Measurements from ENCODE around the gene LIMK2. TPM values are rescaled to one million over a fixed set of nuclear protein-coding genes. Genes with fewer than 3 reads are reported as not detected.
"Not testable (repeated sequence)": the region's sequence is repeated elsewhere in the genome, so short reads cannot be mapped to it uniquely, and the experiment has no call there.

LIMK2 gene
- polyA plus RNA-seq, 1 donor from 2014 or later: 44.2 TPM

DNA sequence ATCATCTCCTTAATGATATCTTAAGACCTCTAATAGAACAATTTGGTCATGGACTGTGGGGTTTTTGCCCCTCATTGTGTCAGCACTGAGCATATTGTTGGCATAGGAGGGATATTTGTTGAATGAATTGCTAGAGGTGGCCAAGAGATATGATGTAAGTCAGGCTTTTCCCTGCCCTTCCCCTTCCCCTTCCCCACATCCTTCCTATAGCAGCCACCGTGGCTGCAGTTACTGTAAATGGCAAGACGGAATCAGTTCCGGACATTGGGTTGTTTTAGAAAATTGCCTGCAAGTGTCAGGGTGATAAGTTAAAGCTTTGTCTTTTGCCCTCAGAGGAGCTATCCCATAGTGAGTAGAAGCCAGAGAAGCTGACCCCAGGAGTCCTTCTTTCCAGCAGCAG is 23.0 kb downstream of the LIMK2 start:
- Histone ChIP-seq H3K4me3 (ENCODE audit: low read length) (no peak overlapping the region), H3K9ac (ENCODE audit: low read length) (no peak overlapping the region), H3K79me2 (replicated peaks; ENCODE audit: insufficient read depth, low read length) (no peaks in the 10 kb centered on the region), H3K36me3 (ENCODE audit: insufficient read depth, low read length) (no peaks in the 10 kb centered on the region), H3K4me2 (ENCODE audit: low read length) (no peak overlapping the region), H4K20me1 (ENCODE audit: insufficient read depth) (no peaks in the 10 kb centered on the region), H3K27ac (ENCODE audit: low read length) (no peak overlapping the region), H3K9me3 (ENCODE audit: low read length) (no peaks in the 10 kb centered on the region), H3K9me2 (ENCODE audit: insufficient read depth, low read length) (no peaks in the 10 kb centered on the region), H2AFZ (ENCODE audit: low read depth, low read length) (no peak overlapping the region), H3K27me3 (ENCODE audit: insufficient read depth, low read depth, low read length) (no peaks in the 10 kb centered on the region), H3F3A (ENCODE audit: insufficient read depth, low read length, poor library complexity, severe bottlenecking) (no peaks in the 10 kb centered on the region)
- no peak for TF ChIP-seq TAF1 (IDR thresholded peaks at IDR 0.05; ENCODE audit: low read depth)
- TF ChIP-seq POLR2AphosphoS5 (IDR thresholded peaks at IDR 0.05): no peak
- TF ChIP-seq EP300 (conservative IDR thresholded peaks at IDR 0.05; ENCODE audit: poor library complexity, severe bottlenecking): no peak
- TF ChIP-seq, protein P1, sequence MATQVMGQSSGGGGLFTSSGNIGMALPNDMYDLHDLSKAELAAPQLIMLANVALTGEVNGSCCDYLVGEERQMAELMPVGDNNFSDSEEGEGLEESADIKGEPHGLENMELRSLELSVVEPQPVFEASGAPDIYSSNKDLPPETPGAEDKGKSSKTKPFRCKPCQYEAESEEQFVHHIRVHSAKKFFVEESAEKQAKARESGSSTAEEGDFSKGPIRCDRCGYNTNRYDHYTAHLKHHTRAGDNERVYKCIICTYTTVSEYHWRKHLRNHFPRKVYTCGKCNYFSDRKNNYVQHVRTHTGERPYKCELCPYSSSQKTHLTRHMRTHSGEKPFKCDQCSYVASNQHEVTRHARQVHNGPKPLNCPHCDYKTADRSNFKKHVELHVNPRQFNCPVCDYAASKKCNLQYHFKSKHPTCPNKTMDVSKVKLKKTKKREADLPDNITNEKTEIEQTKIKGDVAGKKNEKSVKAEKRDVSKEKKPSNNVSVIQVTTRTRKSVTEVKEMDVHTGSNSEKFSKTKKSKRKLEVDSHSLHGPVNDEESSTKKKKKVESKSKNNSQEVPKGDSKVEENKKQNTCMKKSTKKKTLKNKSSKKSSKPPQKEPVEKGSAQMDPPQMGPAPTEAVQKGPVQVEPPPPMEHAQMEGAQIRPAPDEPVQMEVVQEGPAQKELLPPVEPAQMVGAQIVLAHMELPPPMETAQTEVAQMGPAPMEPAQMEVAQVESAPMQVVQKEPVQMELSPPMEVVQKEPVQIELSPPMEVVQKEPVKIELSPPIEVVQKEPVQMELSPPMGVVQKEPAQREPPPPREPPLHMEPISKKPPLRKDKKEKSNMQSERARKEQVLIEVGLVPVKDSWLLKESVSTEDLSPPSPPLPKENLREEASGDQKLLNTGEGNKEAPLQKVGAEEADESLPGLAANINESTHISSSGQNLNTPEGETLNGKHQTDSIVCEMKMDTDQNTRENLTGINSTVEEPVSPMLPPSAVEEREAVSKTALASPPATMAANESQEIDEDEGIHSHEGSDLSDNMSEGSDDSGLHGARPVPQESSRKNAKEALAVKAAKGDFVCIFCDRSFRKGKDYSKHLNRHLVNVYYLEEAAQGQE (IDR thresholded peaks at IDR 0.05; ENCODE audit: borderline replicate concordance): no peak
- TF ChIP-seq SMC3 (conservative IDR thresholded peaks at IDR 0.05; ENCODE audit: poor library complexity): no peak
- no peak for TF ChIP-seq MXI1 (conservative IDR thresholded peaks at IDR 0.05; ENCODE audit: poor library complexity, severe bottlenecking)
- TF ChIP-seq RAD21 (conservative IDR thresholded peaks at IDR 0.05): no peak
- TF ChIP-seq EZH2 (IDR thresholded peaks at IDR 0.05; ENCODE audit: borderline replicate concordance, insufficient read depth, low read length, poor library complexity, severe bottlenecking): no peak
- TF ChIP-seq, protein P2, sequence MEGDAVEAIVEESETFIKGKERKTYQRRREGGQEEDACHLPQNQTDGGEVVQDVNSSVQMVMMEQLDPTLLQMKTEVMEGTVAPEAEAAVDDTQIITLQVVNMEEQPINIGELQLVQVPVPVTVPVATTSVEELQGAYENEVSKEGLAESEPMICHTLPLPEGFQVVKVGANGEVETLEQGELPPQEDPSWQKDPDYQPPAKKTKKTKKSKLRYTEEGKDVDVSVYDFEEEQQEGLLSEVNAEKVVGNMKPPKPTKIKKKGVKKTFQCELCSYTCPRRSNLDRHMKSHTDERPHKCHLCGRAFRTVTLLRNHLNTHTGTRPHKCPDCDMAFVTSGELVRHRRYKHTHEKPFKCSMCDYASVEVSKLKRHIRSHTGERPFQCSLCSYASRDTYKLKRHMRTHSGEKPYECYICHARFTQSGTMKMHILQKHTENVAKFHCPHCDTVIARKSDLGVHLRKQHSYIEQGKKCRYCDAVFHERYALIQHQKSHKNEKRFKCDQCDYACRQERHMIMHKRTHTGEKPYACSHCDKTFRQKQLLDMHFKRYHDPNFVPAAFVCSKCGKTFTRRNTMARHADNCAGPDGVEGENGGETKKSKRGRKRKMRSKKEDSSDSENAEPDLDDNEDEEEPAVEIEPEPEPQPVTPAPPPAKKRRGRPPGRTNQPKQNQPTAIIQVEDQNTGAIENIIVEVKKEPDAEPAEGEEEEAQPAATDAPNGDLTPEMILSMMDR (IDR thresholded peaks at IDR 0.05; ENCODE audit: poor library complexity, severe bottlenecking): no peak

DNA sequence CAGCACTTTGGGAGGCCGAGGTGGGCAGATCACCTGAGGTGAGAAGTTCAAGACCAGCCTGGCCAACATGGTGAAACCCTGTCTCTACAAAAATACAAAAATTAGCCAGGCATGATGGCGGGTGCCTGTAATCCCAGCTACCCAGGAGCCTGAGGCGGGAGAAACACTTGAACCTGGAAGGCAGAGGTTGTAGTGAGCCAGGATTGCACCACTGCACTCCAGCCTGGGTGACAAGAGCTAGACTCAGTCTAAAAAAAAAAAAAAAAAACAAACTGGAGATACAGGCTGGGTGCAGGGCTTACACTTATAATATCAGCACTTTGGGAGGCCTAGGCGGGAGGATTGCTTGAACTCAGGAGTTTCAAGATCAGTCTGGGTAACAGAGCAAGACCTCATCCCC is 23.9 kb downstream of the LIMK2 start:
- not testable (repeated sequence) for H3K4me2 ChIP-seq (ENCODE audit: low read length); H3F3A ChIP-seq (ENCODE audit: insufficient read depth, low read length, poor library complexity, severe bottlenecking); H4K20me1 ChIP-seq (ENCODE audit: insufficient read depth); H3K27me3 ChIP-seq (ENCODE audit: insufficient read depth, low read depth, low read length); H3K9me2 ChIP-seq (ENCODE audit: insufficient read depth, low read length); H3K9ac ChIP-seq (ENCODE audit: low read length); H3K36me3 ChIP-seq (ENCODE audit: insufficient read depth, low read length); H3K9me3 ChIP-seq (ENCODE audit: low read length); H3K4me3 ChIP-seq (ENCODE audit: low read length); H3K79me2 ChIP-seq (replicated peaks; ENCODE audit: insufficient read depth, low read length); H2AFZ ChIP-seq (ENCODE audit: low read depth, low read length); H3K27ac ChIP-seq (ENCODE audit: low read length)

DNA sequence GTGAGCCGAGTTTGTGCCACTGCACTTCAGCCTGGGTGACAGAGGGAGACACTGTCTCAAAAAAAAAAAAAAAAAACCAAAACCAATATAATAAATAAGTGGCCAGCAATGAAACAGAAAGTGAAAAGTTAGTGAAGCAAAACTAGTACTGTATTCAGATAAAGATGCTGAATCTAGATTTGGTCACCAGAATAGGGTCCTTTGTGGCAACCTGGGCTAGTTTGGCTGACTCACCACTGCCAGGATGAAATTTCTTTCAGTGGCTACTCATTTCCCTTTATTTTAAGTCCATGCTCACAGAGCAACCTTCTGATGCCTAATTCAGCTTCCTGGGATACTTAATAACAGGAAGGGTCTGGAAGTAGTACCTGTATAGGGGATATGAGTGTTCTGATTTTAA is 26.0 kb downstream of the LIMK2 start:
- Histone ChIP-seq H3K9me2 (ENCODE audit: insufficient read depth, low read length) (no peaks in the 10 kb centered on the region), H2AFZ (ENCODE audit: low read depth, low read length) (no peak overlapping the region), H3K79me2 (replicated peaks; ENCODE audit: insufficient read depth, low read length) (no peaks in the 10 kb centered on the region), H3K4me3 (ENCODE audit: low read length) (no peak overlapping the region), H3K9ac (ENCODE audit: low read length) (no peak overlapping the region), H3K27me3 (ENCODE audit: insufficient read depth, low read depth, low read length) (no peaks in the 10 kb centered on the region), H4K20me1 (ENCODE audit: insufficient read depth) (no peaks in the 10 kb centered on the region), H3K36me3 (ENCODE audit: insufficient read depth, low read length) (no peaks in the 10 kb centered on the region), H3K9me3 (ENCODE audit: low read length) (no peaks in the 10 kb centered on the region), H3K4me2 (ENCODE audit: low read length) (no peak overlapping the region), H3K27ac (ENCODE audit: low read length) (no peak overlapping the region), H3F3A (ENCODE audit: insufficient read depth, low read length, poor library complexity, severe bottlenecking) (no peaks in the 10 kb centered on the region)
- TF ChIP-seq, protein P2 (IDR thresholded peaks at IDR 0.05; ENCODE audit: poor library complexity, severe bottlenecking): no peak
- TF ChIP-seq RAD21 (conservative IDR thresholded peaks at IDR 0.05) (no peak), EZH2 (IDR thresholded peaks at IDR 0.05; ENCODE audit: borderline replicate concordance, insufficient read depth, low read length, poor library complexity, severe bottlenecking) (no peak)

All from neural cell (in vitro differentiated cells).